ENCODE measurements around the gene ROBO3.

The ROBO3 gene

GRCh38 chr11:124869856-124870387 is 4.7 kb downstream of the ROBO3 start:
- Histone ChIP-seq H3K27me3 (ENCODE audit: low read length) (no peaks in the 10 kb centered on the region), H3K4me3 (ENCODE audit: insufficient read depth, low read length, poor library complexity, severe bottlenecking) (no peak overlapping the region), H3K36me3 (ENCODE audit: low read length) (no peaks in the 10 kb centered on the region), H2AFZ (ENCODE audit: low read depth, low read length, severe bottlenecking) (no peak overlapping the region), H3K4me2 (ENCODE audit: low read depth, low read length, poor library complexity, severe bottlenecking) (no peak overlapping the region), H3K9me3 (ENCODE audit: insufficient read depth, low read length) (no peaks in the 10 kb centered on the region), H3K79me2 (ENCODE audit: insufficient read depth, low read length) (no peaks in the 10 kb centered on the region), H3K27ac (ENCODE audit: low read depth, low read length) (no peak overlapping the region), H3F3A (ENCODE audit: insufficient read depth) (no peaks in the 10 kb centered on the region), H4K20me1 (ENCODE audit: low read depth, low read length) (no peaks in the 10 kb centered on the region), H3K9me2 (replicated peaks; ENCODE audit: insufficient read depth, low read length) (no peaks in the 10 kb centered on the region), H3K9ac (ENCODE audit: low read length) (no peak overlapping the region)
- TF ChIP-seq CTCF (IDR thresholded peaks at IDR 0.05; ENCODE audit: insufficient read depth, low read length, poor library complexity, severe bottlenecking) (no peak), EZH2phosphoT487 (conservative IDR thresholded peaks at IDR 0.05; ENCODE audit: low read length) (no peak)

GRCh38 chr11:124870430-124870829 is 5.2 kb downstream of the ROBO3 start:
- H2AFZ ChIP-seq (ENCODE audit: low read depth, low read length, severe bottlenecking) = no peak overlapping the region
- no peaks in the 10 kb centered on the region for H3K36me3 ChIP-seq (ENCODE audit: low read length)
- H3K27ac ChIP-seq (ENCODE audit: low read depth, low read length) = no peak overlapping the region
- no peak overlapping the region for H3K4me2 ChIP-seq (ENCODE audit: low read depth, low read length, poor library complexity, severe bottlenecking)
- no peaks in the 10 kb centered on the region for H3K79me2 ChIP-seq (ENCODE audit: insufficient read depth, low read length)
- H3K4me3 ChIP-seq (ENCODE audit: insufficient read depth, low read length, poor library complexity, severe bottlenecking) = no peak overlapping the region
- no peak for TF ChIP-seq EZH2phosphoT487 (conservative IDR thresholded peaks at IDR 0.05; ENCODE audit: low read length)
- TF ChIP-seq CTCF (IDR thresholded peaks at IDR 0.05; ENCODE audit: insufficient read depth, low read length, poor library complexity, severe bottlenecking) = no peak
- H3F3A ChIP-seq (ENCODE audit: insufficient read depth) = no peaks in the 10 kb centered on the region
- no peaks in the 10 kb centered on the region for H4K20me1 ChIP-seq (ENCODE audit: low read depth, low read length)
- H3K9me3 ChIP-seq (ENCODE audit: insufficient read depth, low read length) = no peaks in the 10 kb centered on the region
- no peaks in the 10 kb centered on the region for H3K27me3 ChIP-seq (ENCODE audit: low read length)
- no peaks in the 10 kb centered on the region for H3K9me2 ChIP-seq (replicated peaks; ENCODE audit: insufficient read depth, low read length)
- H3K9ac ChIP-seq (ENCODE audit: low read length) = no peak overlapping the region

GRCh38 chr11:124872280-124872679 is 7.0 kb downstream of the ROBO3 start:
- H3K27me3 ChIP-seq (ENCODE audit: low read length) = no peaks in the 10 kb centered on the region
- H4K20me1 ChIP-seq (ENCODE audit: low read depth, low read length) = no peaks in the 10 kb centered on the region
- no peak overlapping the region for H3K27ac ChIP-seq (ENCODE audit: low read depth, low read length)
- H3K4me2 ChIP-seq (ENCODE audit: low read depth, low read length, poor library complexity, severe bottlenecking) = no peak overlapping the region
- TF ChIP-seq CTCF (IDR thresholded peaks at IDR 0.05; ENCODE audit: insufficient read depth, low read length, poor library complexity, severe bottlenecking) = no peak
- no peak for TF ChIP-seq EZH2phosphoT487 (conservative IDR thresholded peaks at IDR 0.05; ENCODE audit: low read length)
- no peaks in the 10 kb centered on the region for H3K36me3 ChIP-seq (ENCODE audit: low read length)
- no peaks in the 10 kb centered on the region for H3F3A ChIP-seq (ENCODE audit: insufficient read depth)
- H3K79me2 ChIP-seq (ENCODE audit: insufficient read depth, low read length) = no peaks in the 10 kb centered on the region
- no peak overlapping the region for H3K4me3 ChIP-seq (ENCODE audit: insufficient read depth, low read length, poor library complexity, severe bottlenecking)
- no peak overlapping the region for H2AFZ ChIP-seq (ENCODE audit: low read depth, low read length, severe bottlenecking)
- H3K9ac ChIP-seq (ENCODE audit: low read length) = no peak overlapping the region
- no peaks in the 10 kb centered on the region for H3K9me2 ChIP-seq (replicated peaks; ENCODE audit: insufficient read depth, low read length)
- H3K9me3 ChIP-seq (ENCODE audit: insufficient read depth, low read length) = no peaks in the 10 kb centered on the region
